Kidney glomerular epithelial cell (primary cell): ENCODE results near the gene TOP1.

Experiments used
- DNase-seq: peaks from one replicate; lab custom pipeline; 2025; lab: John Stamatoyannopoulos, UW

TOP1 gene

GRCh38 chr20:41037179-41037578 lies 8.6 kb downstream of the TOP1 start:
- no peak for DNase-seq

- no peak for DNase-seq
These were observed 9.7 kb downstream of the TOP1 start for GRCh38 chr20:41038149-41038877.

- peak; percentile 21 for DNase-seq
These were observed 10.3 kb downstream of the TOP1 start for GRCh38 chr20:41038878-41039404.

GRCh38 chr20:41040855-41041254 lies 12.2 kb downstream of the TOP1 start:
- no peak for DNase-seq

- no peak for DNase-seq
These were observed 13.1 kb downstream of the TOP1 start for GRCh38 chr20:41041693-41042092.

GRCh38 chr20:41044409-41045062 lies 15.9 kb downstream of the TOP1 start:
- DNase-seq = no peak

- no peak for DNase-seq
These were observed 17.0 kb downstream of the TOP1 start for GRCh38 chr20:41045671-41046070.

- DNase-seq = peak; percentile 9
These were observed 18.1 kb downstream of the TOP1 start for GRCh38 chr20:41046716-41047115.

GRCh38 chr20:41047279-41047974 lies 18.8 kb downstream of the TOP1 start:
- DNase-seq = no peak

- peak; percentile 31 for DNase-seq
These were observed 19.3 kb downstream of the TOP1 start for GRCh38 chr20:41047975-41048305.

GRCh38 chr20:41048461-41049301 lies 20.1 kb downstream of the TOP1 start:
- DNase-seq = no peak

GRCh38 chr20:41049451-41049850 lies 20.8 kb downstream of the TOP1 start:
- DNase-seq = no peak

- no peak for DNase-seq
These were observed 21.9 kb downstream of the TOP1 start for GRCh38 chr20:41050361-41051008.

- DNase-seq = no peak
These were observed 22.6 kb downstream of the TOP1 start for GRCh38 chr20:41051009-41051825.

GRCh38 chr20:41052742-41053419 lies 24.3 kb downstream of the TOP1 start:
- no peak for DNase-seq

GRCh38 chr20:41054070-41054846 lies 25.6 kb downstream of the TOP1 start:
- no peak for DNase-seq

GRCh38 chr20:41054847-41055230 lies 26.2 kb downstream of the TOP1 start:
- no peak for DNase-seq

GRCh38 chr20:41055679-41056078 lies 27.1 kb downstream of the TOP1 start:
- DNase-seq = no peak

GRCh38 chr20:41057999-41058673 lies 29.5 kb downstream of the TOP1 start:
- peak; percentile 69 for DNase-seq
